ENCODE data around the gene UNKL. TPM values are rescaled to one million over a fixed set of nuclear protein-coding genes. Genes with fewer than 3 reads are reported as not detected.

UNKL gene
- total and polyA plus RNA-seq, 2 of the 8 experiments (the other 6 are each of a cell fraction or from before 2014, with no cell fraction given): 25.1 to 31.8 TPM

DNA sequence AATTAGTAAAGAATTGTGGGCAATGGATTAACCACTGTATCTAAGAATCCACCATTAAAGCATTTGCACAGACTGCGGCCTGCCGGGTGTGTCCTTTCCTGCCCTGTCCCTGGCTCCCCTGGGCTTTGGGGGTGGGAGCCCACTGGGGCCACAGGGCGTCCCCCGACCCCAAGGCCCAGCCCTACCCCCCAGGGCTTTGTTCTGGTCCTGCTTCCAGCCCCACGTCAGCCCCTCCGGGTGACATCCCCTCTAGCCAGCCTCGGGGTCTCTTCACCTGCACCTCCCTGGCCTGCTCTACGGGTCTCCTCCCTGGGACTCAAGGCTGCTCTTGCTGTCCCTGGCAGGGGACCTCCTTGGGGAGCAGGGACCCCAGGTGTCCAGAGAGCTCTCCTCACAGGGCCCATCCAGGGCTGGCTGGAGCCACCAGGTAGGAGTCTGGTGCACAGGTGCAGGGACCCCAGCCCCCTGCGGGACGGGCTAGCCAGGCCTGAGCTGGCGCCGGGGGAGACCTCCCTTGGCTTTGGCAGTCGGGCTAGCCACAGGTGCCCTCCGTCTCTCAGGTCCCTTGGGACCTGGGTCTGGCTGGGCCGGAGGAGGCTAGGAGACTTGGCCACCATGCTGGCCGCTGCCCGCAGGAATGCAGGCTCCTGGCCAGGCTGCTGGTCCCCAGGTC, 87.4 kb downstream of the UNKL start:
- Histone ChIP-seq H3K79me2 (ENCODE audit: control insufficient read depth in 1 of 2, insufficient read depth in 2 of 2, low read length in 2 of 2) (no peaks in the 10 kb centered on the region; a peak in 1 of 4 replicates), H3K23me2 (ENCODE audit: low read depth, low read length) (peaks cover 4% of the 10 kb centered on the region; the same call in 1 of the 2 replicates), H3K4ac (replicated peaks; ENCODE audit: insufficient read length, low read depth, low read length) (no peak overlapping the region), H3K56ac (replicated peaks; ENCODE audit: insufficient read length, low read depth, low read length) (no peak overlapping the region), H3K14ac (ENCODE audit: insufficient read length) (no peak overlapping the region), H2AFZ (ENCODE audit: low read length) (no peak overlapping the region), H3K79me1 (ENCODE audit: low read depth, low read length) (no peaks in the 10 kb centered on the region; the same call in 1 of the 2 replicates), H3K18ac (ENCODE audit: extremely low read depth, low read length) (no peak overlapping the region), H2BK5ac (ENCODE audit: low read depth, low read length) (no peak overlapping the region), H2BK12ac (ENCODE audit: low read depth, low read length) (no peak overlapping the region), H3K36me3 (ENCODE audit: control insufficient read depth in 2 of 4, insufficient read depth in 4 of 4, low read length in 3 of 4) (peaks cover 5 to 20% (median 9%) of the 10 kb centered on the region in 4 experiments; a peak in 7 of 8 replicates), H4K5ac (ENCODE audit: insufficient read length, low read depth, low read length) (no peak overlapping the region), H2BK120ac (replicated peaks; ENCODE audit: low read depth, low read length) (no peak overlapping the region), H2AK5ac (ENCODE audit: low read depth, low read length) (no peak overlapping the region), H2BK15ac (ENCODE audit: low read length) (no peak overlapping the region), H3K9ac (replicated peaks in 1 of 4; ENCODE audit: extremely low read depth in 1 of 4, low read depth in 3 of 4, low read length in 3 of 4) (no peak overlapping the region), H3K4me1 (replicated peaks in 1 of 4; ENCODE audit: control insufficient read depth in 3 of 4, insufficient read depth in 4 of 4, low read length in 3 of 4) (peaks cover 0 to 7% (median 4%) of the 10 kb centered on the region in 4 experiments; a peak in 5 of 7 replicates), H3K4me3 (ENCODE audit: extremely low read depth in 1 of 4, insufficient read depth in 2 of 4, low read depth in 3 of 4, low read length in 4 of 4) (no peak overlapping the region), H4K91ac (replicated peaks; ENCODE audit: insufficient read length, low read length) (no peak overlapping the region), H4K20me1 (replicated peaks in 1 of 2; ENCODE audit: control insufficient read depth in 1 of 2, insufficient read depth in 2 of 2, low read length in 2 of 2) (peaks cover 7 to 10% of the 10 kb centered on the region in 2 experiments), H2BK20ac (ENCODE audit: low read length) (no peak overlapping the region), H4K8ac (ENCODE audit: extremely low read depth, insufficient read depth, low read length) (no peak overlapping the region), H3K23ac (ENCODE audit: insufficient read length) (no peak overlapping the region), H3K4me2 (ENCODE audit: insufficient read depth in 1 of 2, low read depth in 2 of 2, low read length in 2 of 2) (no peak overlapping the region), H3K27me3 (replicated peaks in 1 of 4; ENCODE audit: control insufficient read depth in 3 of 4, extremely low read depth in 1 of 4, insufficient read depth in 3 of 4, low read length in 3 of 4) (peaks cover 0 to 6% (median 1%) of the 10 kb centered on the region in 4 experiments; a peak in 4 of 7 replicates), H3K27ac (ENCODE audit: low read depth, low read length) (peak overlapping the region; percentile 15; the same call in 1 of the 2 replicates), H3K9me3 (ENCODE audit: insufficient read depth in 2 of 2, low read depth in 1 of 2, low read length in 1 of 2) (peaks cover 5 to 8% of the 10 kb centered on the region in 2 experiments; a peak in 2 of 4 replicates)
- TF ChIP-seq, protein P1, sequence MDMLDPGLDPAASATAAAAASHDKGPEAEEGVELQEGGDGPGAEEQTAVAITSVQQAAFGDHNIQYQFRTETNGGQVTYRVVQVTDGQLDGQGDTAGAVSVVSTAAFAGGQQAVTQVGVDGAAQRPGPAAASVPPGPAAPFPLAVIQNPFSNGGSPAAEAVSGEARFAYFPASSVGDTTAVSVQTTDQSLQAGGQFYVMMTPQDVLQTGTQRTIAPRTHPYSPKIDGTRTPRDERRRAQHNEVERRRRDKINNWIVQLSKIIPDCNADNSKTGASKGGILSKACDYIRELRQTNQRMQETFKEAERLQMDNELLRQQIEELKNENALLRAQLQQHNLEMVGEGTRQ (IDR thresholded peaks at IDR 0.05; ENCODE audit: low read length): no peak
- TF ChIP-seq CREB1 (IDR thresholded peaks at IDR 0.05): no peak
- no peak for TF ChIP-seq EGR1 (IDR thresholded peaks at IDR 0.05; ENCODE audit: borderline replicate concordance, low read depth, low read length)
- TF ChIP-seq POU5F1 (IDR thresholded peaks at IDR 0.05; ENCODE audit: low read depth, low read length): no peak
- TF ChIP-seq TCF12 (IDR thresholded peaks at IDR 0.05; ENCODE audit: low read depth, low read length): no peak
- no peak for TF ChIP-seq CBX5 (IDR thresholded peaks at IDR 0.05; ENCODE audit: low read depth, low read length)
- no peak for TF ChIP-seq CEBPB (IDR thresholded peaks at IDR 0.05; ENCODE audit: low read depth, low read length)
- TF ChIP-seq KDM1A (IDR thresholded peaks at IDR 0.05; ENCODE audit: borderline replicate concordance, low read length): no peak
- TF ChIP-seq KDM4A (IDR thresholded peaks at IDR 0.05; ENCODE audit: low read depth, low read length, severe bottlenecking): no peak
- TF ChIP-seq, protein P2, sequence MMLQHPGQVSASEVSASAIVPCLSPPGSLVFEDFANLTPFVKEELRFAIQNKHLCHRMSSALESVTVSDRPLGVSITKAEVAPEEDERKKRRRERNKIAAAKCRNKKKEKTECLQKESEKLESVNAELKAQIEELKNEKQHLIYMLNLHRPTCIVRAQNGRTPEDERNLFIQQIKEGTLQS (IDR thresholded peaks at IDR 0.05; ENCODE audit: insufficient read depth, low read depth, low read length): no peak
- CTCF ChIA-PET (ENCODE audit: partially characterized antibody): interaction anchor here (0.9 to 2.1 kb wide), 7 partner anchors 9 to 86 kb away, joined by 3 to 6 read pairs (median 5); no protein-coding TSS in a partner anchor
- POLR2A ChIA-PET (ENCODE audit: partially characterized antibody): interaction anchor here (0.7 to 6.5 kb wide), 7 partner anchors 8 to 145 kb away, joined by 3 to 106 read pairs (median 4); partner anchors contain the start of gene UBE2I
- no peak for FAIRE-seq
- DNase-seq (ENCODE audit: low read depth in 1 of 2, low spot score in 2 of 2): no peak
- WGBS, 2 experiments (ENCODE audit: extremely low coverage in 1 of 2, insufficient coverage in 1 of 2, insufficient read length in 1 of 2, insufficient replicate concordance in 2 of 2, low coverage in 1 of 2, low lambda C conversion rate in 2 of 2, missing lambda C conversion rate in 1 of 2): 96% methylated on average over 13 of the region's 17 CpGs; no CpG with 5 or more reads in 1 of the 2 experiments
